CD4-positive, alpha-beta memory T cell (primary cell): ENCODE data around the gene NISCH. TPM values are rescaled to one million over a fixed set of nuclear protein-coding genes. Genes with fewer than 3 reads are reported as not detected.

ENCODE experiments used
- CTCF ChIA-PET: fragments of 350-600 bp; sonication (Branson Sonifier 250); formaldehyde crosslinking; loops from one replicate; lab custom pipeline; 2021; ENCODE audit warnings: inconsistent platforms; ENCODE audit not compliant: partially characterized antibody; lab: Charles Lee
- POLR2A ChIA-PET: fragments of 350-600 bp; sonication (Branson Sonifier 250); formaldehyde crosslinking; loops from one replicate; lab custom pipeline; 2021; ENCODE audit not compliant: partially characterized antibody; lab: Charles Lee
- DNase-seq, 5 donors: peaks; one replicate each; pipeline versions ENCODE4 v3.0.0 to v3.0.0-alpha.2; 2020 to 2022; ENCODE audit warnings: mixed read lengths in 1 of 5
- H3K27ac ChIP-seq: one replicate; pipeline ENCODE4 v1.7.0; 2013; ENCODE audit warnings: low read depth, low read length
- H3K27me3 ChIP-seq: 2 replicates; pipeline ENCODE4 v1.7.0; 2013; ENCODE audit warnings: mild to moderate bottlenecking, low read length, moderate library complexity; ENCODE audit not compliant: insufficient read depth
- H3K36me3 ChIP-seq: 2 replicates; pipeline ENCODE4 v1.7.0; 2013; ENCODE audit warnings: mild to moderate bottlenecking, low read length, moderate library complexity; ENCODE audit not compliant: insufficient read depth
- H3K4me1 ChIP-seq: 2 replicates; pipeline ENCODE4 v1.7.0; 2013; ENCODE audit warnings: mild to moderate bottlenecking, low read length, moderate library complexity; ENCODE audit not compliant: insufficient read depth
- H3K4me3 ChIP-seq, 2 donors: one replicate each; pipeline ENCODE4 v1.7.0; 2013; ENCODE audit warnings: low read length in 2 of 2, mild to moderate bottlenecking in 1 of 2
- H3K9me3 ChIP-seq, 2 donors: one replicate each; pipeline ENCODE4 v1.7.0; 2013; ENCODE audit warnings: low read length in 2 of 2, control low read depth in 1 of 2; ENCODE audit not compliant: control insufficient read depth in 1 of 2
- H3K27ac Mint-ChIP-seq, 7 donors: one replicate each; pipeline ENCODE4 v1.8.0; 2020 to 2021; ENCODE audit warnings: mixed read lengths in 7 of 7, mild to moderate bottlenecking in 6 of 7, inconsistent platforms in 3 of 7, moderate library complexity in 3 of 7
- H3K27me3 Mint-ChIP-seq, 2 donors: one replicate each; pipeline ENCODE4 v1.8.0; 2020 to 2021; ENCODE audit warnings: mixed read lengths in 2 of 2
- H3K36me3 Mint-ChIP-seq, 2 donors: one replicate each; pipeline ENCODE4 v1.8.0; 2020 to 2021; ENCODE audit warnings: mixed read lengths in 2 of 2, inconsistent platforms in 1 of 2, mild to moderate bottlenecking in 1 of 2
- H3K4me1 Mint-ChIP-seq, 4 donors: one replicate each; pipeline ENCODE4 v1.8.0; 2020 to 2021; ENCODE audit warnings: mixed read lengths in 4 of 4, mild to moderate bottlenecking in 1 of 4
- H3K4me3 Mint-ChIP-seq, 8 donors: one replicate each; pipeline ENCODE4 v1.8.0; 2020 to 2021; ENCODE audit warnings: mixed read lengths in 8 of 8, mild to moderate bottlenecking in 7 of 8, moderate library complexity in 6 of 8, inconsistent platforms in 3 of 8
- H3K9me3 Mint-ChIP-seq, 8 donors: one replicate each; pipeline ENCODE4 v1.8.0; 2020 to 2021; ENCODE audit warnings: mixed read lengths in 8 of 8, mild to moderate bottlenecking in 5 of 8, inconsistent platforms in 3 of 8, moderate library complexity in 1 of 8
- intact Hi-C: fragments of 100-400 bp; cut with micrococcal nuclease; formaldehyde crosslinking; loops from one replicate; pipeline ENCODE4 v1.15.1; 2023
- polyA plus RNA-seq, 2 donors: library from polyadenylated mRNA; unstranded; fragments of 300-500 nt; fragmentation: Illumina TruSeq; gene quantifications; one replicate each; pipeline ENCODE4 v1.2.3, GENCODE V29; 2021
- total RNA-seq, 2 experiments: library from RNA; stranded (reverse); gene quantifications; one replicate each; pipeline ENCODE4 v1.2.3, GENCODE V29; 2021

Gene NISCH
- total and polyA plus RNA-seq, 4 experiments from 2014 or later: 10.2 to 205 (median 107) TPM

DNA sequence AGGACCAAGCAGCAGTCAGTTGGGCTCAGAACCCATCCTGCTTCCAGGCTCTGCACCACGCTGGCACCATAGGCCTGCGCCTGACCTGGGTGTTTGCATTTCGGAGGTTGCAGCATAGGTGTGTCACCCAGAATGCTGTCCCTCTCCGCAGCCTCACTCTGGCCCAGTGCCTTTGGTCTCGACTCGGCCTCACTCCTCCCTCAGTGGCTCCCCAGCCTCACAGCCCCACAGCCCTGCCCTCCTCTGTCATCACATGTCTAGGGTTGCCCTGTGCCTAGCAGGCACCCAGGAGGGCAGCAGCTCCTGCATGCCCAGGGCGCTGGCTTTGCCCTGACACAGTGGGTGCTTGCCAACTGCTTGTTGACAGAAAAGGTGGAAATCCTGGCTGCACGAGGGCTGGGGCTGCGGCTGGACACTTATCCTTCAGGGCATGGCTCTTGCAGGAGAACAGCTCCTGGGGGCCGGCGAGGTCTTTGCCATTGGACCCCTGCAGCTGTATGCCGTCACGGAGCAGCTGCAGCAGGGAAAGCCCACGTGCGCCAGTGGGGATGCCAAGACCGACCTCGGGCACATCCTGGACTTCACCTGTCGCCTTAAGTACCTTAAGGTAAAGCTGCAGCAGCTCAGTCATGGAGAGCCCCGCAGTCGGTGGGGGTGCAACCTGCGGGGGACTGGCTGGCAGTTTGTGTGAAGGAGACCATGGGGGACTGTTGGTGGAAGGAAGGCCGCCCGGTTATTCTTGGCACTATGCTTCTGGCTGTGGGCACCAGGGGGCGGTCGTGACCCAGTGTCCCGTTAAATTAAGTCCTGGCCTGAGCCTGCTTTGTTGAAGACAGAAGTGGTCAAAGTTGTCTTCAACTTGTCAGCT lies 16.2 kb downstream of the NISCH start:
- Histone ChIP-seq H3K36me3 (peaks cover 67% of the 10 kb centered on the region), H3K9me3 (no peaks in the 10 kb centered on the region), H3K27ac (no peak overlapping the region), H3K4me1 (no peaks in the 10 kb centered on the region), H3K27me3 (no peaks in the 10 kb centered on the region), H3K4me3 (no peak overlapping the region)
- H3K4me3 Mint-ChIP-seq: no peak overlapping the region
- DNase-seq: no peak
- intact Hi-C loops: no loop called here
- peaks cover 28 to 52% of the 10 kb centered on the region in 2 donors for H3K36me3 Mint-ChIP-seq
- H3K4me1 Mint-ChIP-seq: peaks cover 0 to 11% (median 4%) of the 10 kb centered on the region in 4 donors
- no peaks in the 10 kb centered on the region for H3K27me3 Mint-ChIP-seq
- CTCF ChIA-PET: interaction anchor here (1.6 to 1.9 kb wide), 2 partner anchors 43 to 179 kb away, joined by 4 read pairs; no protein-coding TSS in a partner anchor
- no peak overlapping the region for H3K27ac Mint-ChIP-seq
- H3K9me3 Mint-ChIP-seq: peaks cover 0 to 2% (median 0%) of the 10 kb centered on the region in 8 donors
- POLR2A ChIA-PET: no interaction called here

DNA sequence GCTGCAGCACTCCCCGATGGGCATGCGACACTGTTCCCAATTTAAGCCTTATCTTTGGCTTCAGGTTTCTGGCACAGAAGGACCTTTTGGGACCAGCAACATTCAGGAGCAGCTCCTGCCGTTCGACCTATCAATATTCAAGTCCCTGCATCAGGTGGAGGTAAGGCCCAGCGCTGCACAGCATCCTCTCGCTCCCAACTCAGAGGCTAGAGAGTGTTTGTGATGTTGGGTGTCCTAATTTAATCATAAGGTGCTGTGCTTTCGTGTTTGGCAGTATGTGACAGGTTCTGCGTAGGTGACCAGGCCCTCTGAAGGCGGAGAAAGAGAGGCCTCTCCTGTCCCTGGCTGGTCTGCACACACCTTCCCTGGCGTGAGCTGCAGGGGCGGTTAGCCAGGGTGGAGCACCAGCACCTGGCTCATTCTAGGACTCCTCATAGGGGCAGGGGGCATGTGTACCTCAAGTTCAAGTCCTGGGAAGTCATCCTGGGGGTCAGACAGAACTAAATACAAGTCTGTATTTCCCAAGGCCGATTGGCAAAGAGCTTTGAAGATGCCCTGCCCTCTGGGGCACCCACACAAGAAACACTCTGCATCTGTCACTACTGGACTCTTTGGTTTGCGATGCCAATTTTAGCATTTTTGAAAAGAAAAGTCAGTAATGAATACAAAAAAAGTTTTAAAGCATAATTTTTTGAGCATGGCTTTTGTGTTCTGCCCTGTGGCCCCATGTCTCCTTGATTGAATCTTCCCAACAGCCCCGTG lies 17.0 kb downstream of the NISCH start:
- CTCF ChIA-PET: interaction anchor here (1.6 to 1.9 kb wide), 2 partner anchors 44 to 178 kb away, joined by 4 read pairs; no protein-coding TSS in a partner anchor
- H3K27ac ChIP-seq: no peak overlapping the region

DNA sequence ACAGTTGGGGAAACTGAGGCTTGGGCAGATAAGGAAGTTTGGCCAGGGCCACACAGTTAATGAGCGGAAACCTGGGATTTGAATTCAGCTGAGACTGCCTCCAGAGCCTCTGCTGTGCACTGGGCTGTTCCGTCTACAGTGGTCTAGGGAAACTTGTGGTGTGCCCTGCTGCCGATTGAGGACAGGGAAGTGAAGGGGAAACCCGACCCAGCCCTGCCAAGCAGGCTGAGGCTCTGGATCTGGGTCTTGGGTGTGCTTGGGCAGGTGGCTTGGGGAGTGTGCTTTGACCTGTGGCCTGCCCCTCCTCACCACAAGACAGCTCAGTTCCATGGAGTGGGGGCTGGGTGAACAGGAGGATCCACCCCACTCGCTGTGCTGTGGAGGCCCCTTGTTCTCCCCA lies 17.6 kb downstream of the NISCH start:
- intact Hi-C loops: no loop called here
- H3K36me3 ChIP-seq: peaks cover 75% of the 10 kb centered on the region
- H3K4me1 Mint-ChIP-seq: peaks cover 0 to 10% (median 4%) of the 10 kb centered on the region in 4 donors
- no peaks in the 10 kb centered on the region for H3K27me3 Mint-ChIP-seq
- ChIA-PET POLR2A (interaction anchor here (0.6 kb wide), 1 partner anchor 61 kb away, joined by 3 read pairs; no protein-coding TSS in a partner anchor), CTCF (interaction anchor here (1.2 to 1.9 kb wide), 2 partner anchors 9 to 45 kb away, joined by 3 to 4 read pairs; no protein-coding TSS in a partner anchor)
- H3K4me3 ChIP-seq: no peak overlapping the region
- no peak overlapping the region for H3K27ac Mint-ChIP-seq
- H3K4me1 ChIP-seq: no peaks in the 10 kb centered on the region
- H3K9me3 Mint-ChIP-seq: peaks cover 0 to 2% (median 0%) of the 10 kb centered on the region in 8 donors
- no peak overlapping the region for H3K27ac ChIP-seq
- H3K4me3 Mint-ChIP-seq: no peak overlapping the region
- H3K27me3 ChIP-seq: no peaks in the 10 kb centered on the region
- no peaks in the 10 kb centered on the region for H3K9me3 ChIP-seq
- H3K36me3 Mint-ChIP-seq: peaks cover 30 to 59% of the 10 kb centered on the region in 2 donors
- DNase-seq: no peak

More for the DNA sequence above, 17.0 kb downstream of the NISCH start:
- no peaks in the 10 kb centered on the region for H3K9me3 ChIP-seq
- POLR2A ChIA-PET: interaction anchor here (0.6 kb wide), 1 partner anchor 60 kb away, joined by 3 read pairs; no protein-coding TSS in a partner anchor
- intact Hi-C loops: no loop called here
- Mint-ChIP-seq H3K4me1 (peaks cover 0 to 11% (median 4%) of the 10 kb centered on the region in 4 donors), H3K27me3 (no peaks in the 10 kb centered on the region), H3K4me3 (no peak overlapping the region), H3K9me3 (peaks cover 0 to 2% (median 0%) of the 10 kb centered on the region in 8 donors), H3K36me3 (peaks cover 28 to 56% of the 10 kb centered on the region in 2 donors), H3K27ac (no peak overlapping the region)
- peaks cover 72% of the 10 kb centered on the region for H3K36me3 ChIP-seq
- no peak for DNase-seq
- no peak overlapping the region for H3K4me3 ChIP-seq
- H3K27me3 ChIP-seq: no peaks in the 10 kb centered on the region
- H3K4me1 ChIP-seq: no peaks in the 10 kb centered on the region

DNA sequence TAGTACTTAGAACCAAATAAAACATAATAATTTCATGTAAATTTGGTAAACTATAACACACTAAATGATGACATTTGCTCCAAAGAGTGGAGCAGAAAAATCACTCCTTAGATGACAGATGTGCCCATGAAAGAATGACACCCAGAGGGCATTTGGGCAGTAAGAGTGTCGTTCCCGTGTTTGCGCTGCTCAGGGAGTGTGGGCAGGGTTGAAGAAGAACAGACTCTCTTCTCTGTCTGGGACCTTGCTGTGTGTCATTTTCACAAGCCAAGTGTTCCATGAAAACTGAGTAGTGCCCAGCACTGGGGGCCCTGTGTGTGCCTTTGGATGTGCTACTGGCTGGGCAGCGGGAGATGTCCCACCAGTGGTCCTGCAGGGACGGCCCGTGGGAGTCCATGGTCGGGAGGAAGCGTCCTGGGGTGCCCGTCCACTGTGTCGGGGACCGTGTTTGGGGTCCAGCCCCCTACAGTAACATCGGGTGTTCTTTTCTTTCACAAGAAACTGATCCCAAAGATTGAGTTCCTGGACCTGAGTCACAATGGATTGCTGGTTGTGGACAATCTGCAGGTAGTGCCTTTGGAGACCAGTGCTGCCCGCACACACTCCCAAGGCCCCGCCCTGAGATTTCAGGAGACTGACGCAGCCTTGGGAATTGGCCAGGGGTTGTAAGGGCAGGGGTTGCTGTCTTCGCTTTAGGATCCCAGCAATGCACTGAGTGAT lies 21.8 kb downstream of the NISCH start:
- no peaks in the 10 kb centered on the region for H3K27me3 ChIP-seq
- Mint-ChIP-seq H3K27ac (peak overlapping the region in 1 of 7 donors; percentile 48), H3K36me3 (peaks cover 47 to 76% of the 10 kb centered on the region in 2 donors), H3K4me3 (no peak overlapping the region), H3K27me3 (no peaks in the 10 kb centered on the region), H3K4me1 (peaks cover 0 to 3% (median 0%) of the 10 kb centered on the region in 4 donors), H3K9me3 (no peaks in the 10 kb centered on the region)
- no peak for DNase-seq
- no peak overlapping the region for H3K27ac ChIP-seq
- no peak overlapping the region for H3K4me3 ChIP-seq
- H3K36me3 ChIP-seq: peaks cover 84% of the 10 kb centered on the region
- H3K9me3 ChIP-seq: no peaks in the 10 kb centered on the region
- ChIA-PET CTCF (no interaction called here), POLR2A (no interaction called here)
- intact Hi-C loops: no loop called here
- H3K4me1 ChIP-seq: no peaks in the 10 kb centered on the region

DNA sequence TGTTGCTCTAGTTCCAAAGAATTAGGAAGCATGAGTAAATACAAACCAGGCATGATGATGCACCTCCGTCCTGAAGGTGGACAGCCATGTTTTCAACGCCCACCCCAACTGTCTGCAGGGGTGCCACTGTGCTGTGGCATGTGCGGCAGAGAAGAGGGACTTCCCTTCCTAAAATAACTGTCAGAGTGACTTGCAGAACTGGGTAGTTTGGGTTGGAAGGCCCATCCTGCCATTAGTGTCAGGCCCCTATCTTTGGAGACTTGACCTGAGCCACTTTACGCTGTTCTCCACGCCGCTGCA lies 22.3 kb downstream of the NISCH start:
- Histone ChIP-seq H3K36me3 (peaks cover 79% of the 10 kb centered on the region), H3K27ac (no peak overlapping the region), H3K9me3 (no peaks in the 10 kb centered on the region), H3K4me3 (no peak overlapping the region), H3K27me3 (no peaks in the 10 kb centered on the region), H3K4me1 (no peaks in the 10 kb centered on the region)
- Mint-ChIP-seq H3K27ac (no peak overlapping the region), H3K4me3 (no peak overlapping the region), H3K9me3 (no peaks in the 10 kb centered on the region), H3K36me3 (peaks cover 51 to 74% of the 10 kb centered on the region in 2 donors), H3K27me3 (no peaks in the 10 kb centered on the region), H3K4me1 (peaks cover 0 to 3% (median 0%) of the 10 kb centered on the region in 4 donors)
- CTCF ChIA-PET: no interaction called here
- POLR2A ChIA-PET: no interaction called here
- intact Hi-C loops: no loop called here
- DNase-seq: no peak

DNA sequence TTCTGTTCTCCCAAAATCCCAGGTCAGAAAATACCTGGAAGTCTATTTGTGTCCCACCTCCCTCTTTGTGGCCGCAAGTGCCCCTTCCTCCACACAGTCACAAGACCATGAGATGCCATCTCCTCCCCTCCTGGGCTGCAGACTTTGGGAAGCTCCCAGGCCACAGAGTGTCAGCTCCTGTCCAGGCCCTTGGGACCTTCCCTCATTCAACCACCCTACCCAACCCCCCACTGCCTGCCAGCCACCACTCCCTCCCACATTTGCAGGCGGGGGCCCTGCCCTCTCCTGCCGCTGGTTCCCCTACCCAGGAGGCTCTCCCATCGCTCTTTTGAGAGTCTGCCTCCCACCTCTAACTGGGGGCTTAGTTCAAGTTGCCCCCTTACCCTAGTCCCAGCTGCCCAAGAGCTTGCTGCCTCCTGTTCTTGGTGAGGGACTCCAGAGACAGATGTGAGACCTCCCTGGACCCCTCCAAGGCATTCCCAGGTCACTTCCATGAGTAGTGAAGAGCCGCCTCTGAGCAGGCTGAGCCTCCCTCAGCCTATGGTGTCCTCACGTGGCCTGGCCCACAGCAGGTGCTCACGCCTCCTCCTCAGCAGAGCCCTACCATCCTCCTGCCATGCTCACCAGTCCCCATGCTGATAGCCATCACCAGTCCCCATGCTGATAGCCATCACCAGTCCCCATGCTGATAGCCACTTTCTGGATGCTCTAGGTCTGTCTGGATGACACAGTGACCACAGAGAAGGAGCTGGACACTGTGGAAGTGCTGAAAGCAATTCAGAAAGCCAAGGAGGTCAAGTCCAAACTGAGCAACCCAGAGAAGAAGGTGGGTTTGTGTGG lies 23.9 kb downstream of the NISCH start:
- Histone ChIP-seq H3K9me3 (no peaks in the 10 kb centered on the region), H3K27me3 (no peaks in the 10 kb centered on the region), H3K36me3 (peaks cover 73% of the 10 kb centered on the region), H3K27ac (no peak overlapping the region), H3K4me1 (no peaks in the 10 kb centered on the region), H3K4me3 (no peak overlapping the region)
- peaks cover 42 to 77% of the 10 kb centered on the region in 2 donors for H3K36me3 Mint-ChIP-seq
- DNase-seq: no peak
- no peak overlapping the region for H3K4me3 Mint-ChIP-seq
- intact Hi-C loops: no loop called here
- no peaks in the 10 kb centered on the region for H3K27me3 Mint-ChIP-seq
- CTCF ChIA-PET: no interaction called here
- POLR2A ChIA-PET: no interaction called here
- no peaks in the 10 kb centered on the region for H3K9me3 Mint-ChIP-seq
- H3K4me1 Mint-ChIP-seq: peaks cover 0 to 3% (median 0%) of the 10 kb centered on the region in 4 donors
- peak overlapping the region in 3 of 7 donors; percentile 22 to 76 (median 42) for H3K27ac Mint-ChIP-seq
